ENCODE measurements around the gene AMIGO2. TPM values are rescaled to one million over a fixed set of nuclear protein-coding genes. Genes with fewer than 3 reads are reported as not detected.

AMIGO2 gene
- total RNA-seq, 1 experiment from 2014 or later = 8.6 TPM

DNA sequence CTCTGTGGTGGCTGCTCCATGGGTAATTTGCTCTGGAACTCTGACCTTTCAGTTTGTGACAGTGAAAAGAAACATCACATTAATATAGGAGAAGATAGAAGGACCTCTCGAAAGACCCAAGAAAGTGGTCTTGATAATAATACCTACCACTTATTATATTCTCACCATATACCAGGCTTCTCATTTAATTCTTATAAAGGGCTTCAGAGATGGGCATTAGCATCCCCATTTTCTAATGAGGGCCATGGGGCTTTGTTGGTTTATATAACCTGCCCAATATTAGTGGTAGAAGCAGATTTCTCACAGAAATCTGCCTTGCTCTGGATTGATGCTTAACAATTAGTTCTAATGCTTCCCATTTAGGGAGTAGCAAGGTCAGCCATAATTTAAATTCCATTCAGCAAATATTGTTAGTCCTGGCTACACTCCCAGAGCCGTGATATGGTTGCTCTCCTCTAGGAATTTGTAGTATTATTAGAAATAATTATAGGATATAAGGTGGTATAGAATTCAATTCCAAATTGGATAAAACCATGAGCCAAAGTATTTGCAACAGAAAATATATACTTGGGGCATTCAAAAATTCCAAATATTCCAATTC is 7.4 kb upstream of the AMIGO2 start:
- Mint-ChIP-seq H3K4me3 (no peak overlapping the region), H3K27ac (no peak overlapping the region), H3K4me1 (peaks cover 22 to 48% of the 10 kb centered on the region in 2 experiments), H3K36me3 (ENCODE audit: insufficient read depth in 1 of 3, low read depth in 3 of 3) (no peaks in the 10 kb centered on the region; a peak in 1 of 7 replicates), H3K27me3 (ENCODE audit: low read depth) (no peaks in the 10 kb centered on the region), H3K9me3 (no peaks in the 10 kb centered on the region)
- Histone ChIP-seq H3K79me1 (ENCODE audit: insufficient read depth, low read depth, low read length, poor library complexity, severe bottlenecking) (no peaks in the 10 kb centered on the region), H2AK5ac (ENCODE audit: insufficient read length, low read length) (no peak overlapping the region), H3K56ac (ENCODE audit: insufficient read length, low read depth, low read length) (no peak overlapping the region), H3K9ac (ENCODE audit: extremely low read depth, insufficient read length, low read length) (no peak overlapping the region), H3K27ac (ENCODE audit: insufficient read length, low read depth, low read length) (no peak overlapping the region), H4K8ac (replicated peaks; ENCODE audit: insufficient read length, low read depth, low read length) (no peak overlapping the region), H3K4ac (ENCODE audit: low read depth, low read length) (no peak overlapping the region), H3K9me3 (ENCODE audit: control insufficient read depth, low read depth, low read length) (no peaks in the 10 kb centered on the region), H3T11ph (ENCODE audit: low read length) (no peak overlapping the region), H2BK5ac (ENCODE audit: insufficient read length, low read length) (no peak overlapping the region), H3K18ac (ENCODE audit: insufficient read length, low read depth, low read length) (no peak overlapping the region), H3K4me2 (ENCODE audit: insufficient read depth, insufficient read length, low read length) (no peak overlapping the region), H4K20me1 (ENCODE audit: control insufficient read depth, insufficient read depth, insufficient read length) (no peaks in the 10 kb centered on the region), H3K23ac (ENCODE audit: insufficient read length, low read depth, low read length) (no peak overlapping the region), H2BK12ac (ENCODE audit: insufficient read length, low read depth, low read length) (no peak overlapping the region), H3K4me1 (ENCODE audit: insufficient read depth, low read length) (no peaks in the 10 kb centered on the region; the same call in 1 of the 2 replicates), H2BK15ac (ENCODE audit: low read depth, low read length) (no peak overlapping the region), H3K79me2 (ENCODE audit: insufficient read depth, low read length) (no peaks in the 10 kb centered on the region), H3K27me3 (ENCODE audit: insufficient read depth, low read length) (no peaks in the 10 kb centered on the region), H4K5ac (ENCODE audit: insufficient read length, low read depth, low read length) (no peak overlapping the region), H2AFZ (ENCODE audit: low read length) (no peak overlapping the region), H3K14ac (ENCODE audit: insufficient read depth, low read length) (no peak overlapping the region), H4K91ac (ENCODE audit: insufficient read length, low read depth, low read length) (no peak overlapping the region), H3K23me2 (ENCODE audit: insufficient read length, low read depth, low read length, poor library complexity, severe bottlenecking) (no peaks in the 10 kb centered on the region), H2BK20ac (ENCODE audit: low read depth, low read length, poor library complexity, severe bottlenecking) (no peak overlapping the region), H2BK120ac (ENCODE audit: low read depth, low read length, poor library complexity, severe bottlenecking) (no peak overlapping the region)
- no CpG with 5 or more reads among the region's 2 CpGs for WGBS (ENCODE audit: extremely low coverage, insufficient read length, low lambda C conversion rate)
- TF ChIP-seq, protein P1, sequence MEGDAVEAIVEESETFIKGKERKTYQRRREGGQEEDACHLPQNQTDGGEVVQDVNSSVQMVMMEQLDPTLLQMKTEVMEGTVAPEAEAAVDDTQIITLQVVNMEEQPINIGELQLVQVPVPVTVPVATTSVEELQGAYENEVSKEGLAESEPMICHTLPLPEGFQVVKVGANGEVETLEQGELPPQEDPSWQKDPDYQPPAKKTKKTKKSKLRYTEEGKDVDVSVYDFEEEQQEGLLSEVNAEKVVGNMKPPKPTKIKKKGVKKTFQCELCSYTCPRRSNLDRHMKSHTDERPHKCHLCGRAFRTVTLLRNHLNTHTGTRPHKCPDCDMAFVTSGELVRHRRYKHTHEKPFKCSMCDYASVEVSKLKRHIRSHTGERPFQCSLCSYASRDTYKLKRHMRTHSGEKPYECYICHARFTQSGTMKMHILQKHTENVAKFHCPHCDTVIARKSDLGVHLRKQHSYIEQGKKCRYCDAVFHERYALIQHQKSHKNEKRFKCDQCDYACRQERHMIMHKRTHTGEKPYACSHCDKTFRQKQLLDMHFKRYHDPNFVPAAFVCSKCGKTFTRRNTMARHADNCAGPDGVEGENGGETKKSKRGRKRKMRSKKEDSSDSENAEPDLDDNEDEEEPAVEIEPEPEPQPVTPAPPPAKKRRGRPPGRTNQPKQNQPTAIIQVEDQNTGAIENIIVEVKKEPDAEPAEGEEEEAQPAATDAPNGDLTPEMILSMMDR (conservative IDR thresholded peaks at IDR 0.05) = no peak
- DNase-seq = no peak
